ENCODE results near the gene SNED1. TPM values are rescaled to one million over a fixed set of nuclear protein-coding genes. Genes with fewer than 3 reads are reported as not detected.

SNED1 gene
- total and polyA plus RNA-seq, 9 of the 15 experiments (the other 6 are each of a cell fraction or from before 2014, with no cell fraction given): 0.03 to 0.07 (median 0.05) TPM; not detected in 5

DNA sequence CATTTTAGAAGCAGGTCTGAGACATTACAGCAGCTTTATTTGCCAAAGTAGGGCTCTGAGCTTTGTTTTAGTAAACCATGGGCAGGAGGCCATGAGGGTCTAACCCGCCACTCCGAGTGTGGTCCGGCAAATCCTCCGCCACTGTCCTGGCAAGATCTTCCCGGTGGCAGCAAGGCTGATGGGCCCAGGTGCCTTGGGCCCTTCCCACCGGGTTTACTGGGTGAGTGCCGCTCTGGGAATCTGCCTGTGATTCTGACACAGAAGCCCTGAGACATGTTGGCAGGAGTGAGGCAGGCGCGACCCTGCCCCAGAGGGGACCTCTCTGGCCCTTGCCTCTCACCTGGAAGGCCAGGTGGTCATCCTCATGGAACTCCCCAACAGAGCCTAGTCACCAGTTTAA lies 73.7 kb downstream of the SNED1 start (continued):
- TF ChIP-seq NFRKB (IDR thresholded peaks at IDR 0.05; ENCODE audit: low read depth) (no peak), ZNF212 (CRISPR knock-in tag; IDR thresholded peaks at IDR 0.05) (no peak)
- TF ChIP-seq, protein P1, sequence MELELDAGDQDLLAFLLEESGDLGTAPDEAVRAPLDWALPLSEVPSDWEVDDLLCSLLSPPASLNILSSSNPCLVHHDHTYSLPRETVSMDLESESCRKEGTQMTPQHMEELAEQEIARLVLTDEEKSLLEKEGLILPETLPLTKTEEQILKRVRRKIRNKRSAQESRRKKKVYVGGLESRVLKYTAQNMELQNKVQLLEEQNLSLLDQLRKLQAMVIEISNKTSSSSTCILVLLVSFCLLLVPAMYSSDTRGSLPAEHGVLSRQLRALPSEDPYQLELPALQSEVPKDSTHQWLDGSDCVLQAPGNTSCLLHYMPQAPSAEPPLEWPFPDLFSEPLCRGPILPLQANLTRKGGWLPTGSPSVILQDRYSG (tag; conservative IDR thresholded peaks at IDR 0.05; ENCODE audit: low read depth): no peak

DNA sequence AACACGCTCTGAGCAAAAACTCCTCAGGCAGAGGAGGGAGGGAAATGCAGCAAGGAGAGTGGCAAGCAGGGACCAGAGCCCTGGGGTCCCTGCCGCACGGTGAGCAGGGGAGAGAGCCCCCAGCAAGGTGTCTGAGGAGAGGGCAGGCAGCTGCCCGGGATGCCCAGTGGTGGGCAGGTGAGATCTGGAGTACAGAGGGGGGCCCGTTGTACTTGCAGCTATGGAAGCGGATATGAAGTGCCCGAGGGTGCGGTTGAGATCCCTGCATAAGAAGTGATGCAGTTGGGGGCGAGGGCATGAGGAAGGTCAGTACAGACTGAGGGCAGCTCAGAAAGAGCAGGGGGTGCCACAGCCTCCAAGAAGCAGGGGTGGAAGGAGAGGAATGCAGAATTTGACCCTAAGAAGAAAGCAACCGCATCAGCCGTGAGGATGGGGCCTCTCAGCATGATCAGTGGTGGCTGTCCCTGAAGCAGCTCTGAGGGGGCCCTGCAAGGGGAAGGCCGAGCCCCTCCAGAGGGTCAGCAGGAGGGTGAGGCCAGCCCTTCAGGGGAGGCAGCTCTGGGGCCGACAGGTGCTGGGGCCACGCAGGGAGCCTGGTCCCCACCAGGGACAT lies 74.2 kb downstream of the SNED1 start:
- ATAC-seq: no peak; the same call in 2 of the 3 replicates
- Histone ChIP-seq H3K4me1 (replicated peaks in 1 of 2; ENCODE audit: control insufficient read depth in 2 of 2, insufficient read depth in 2 of 2, low read length in 2 of 2) (peaks cover 0 to 20% of the 10 kb centered on the region in 2 experiments; a peak in 2 of 5 replicates), H3K27ac (ENCODE audit: extremely low read depth, low read depth, low read length) (no peak overlapping the region), H3K9me1 (ENCODE audit: control insufficient read depth, insufficient read depth, low read length) (no peaks in the 10 kb centered on the region), H4K20me1 (replicated peaks; ENCODE audit: control insufficient read depth, insufficient read depth, low read length) (0 out of 2 replicates have a peak, but pooled peaks cover 6% of the 10 kb centered on the region), H2AFZ (ENCODE audit: low read depth, low read length) (no peak overlapping the region), H3K27me3 (ENCODE audit: control insufficient read depth in 2 of 2, insufficient read depth in 2 of 2, low read length in 2 of 2) (peaks cover 10 to 46% of the 10 kb centered on the region in 2 experiments; a peak in 3 of 5 replicates), H3K9me3 (replicated peaks; ENCODE audit: control insufficient read depth, insufficient read depth, low read depth, low read length) (no peaks in the 10 kb centered on the region), H3K4me3 (no peak overlapping the region), H3K36me3 (ENCODE audit: control insufficient read depth, insufficient read depth, low read length) (no peaks in the 10 kb centered on the region), H3K4me2 (ENCODE audit: insufficient read depth, low read length) (no peak overlapping the region), H3K9ac (ENCODE audit: insufficient read depth in 1 of 2, low read depth in 2 of 2, low read length in 2 of 2) (no peak overlapping the region), H3K79me2 (ENCODE audit: control insufficient read depth, insufficient read depth, low read length) (no peaks in the 10 kb centered on the region)
- 14% methylated on average over 12 of the region's 14 CpGs for WGBS (ENCODE audit: insufficient coverage, low coverage, missing lambda C conversion rate)
- ChIA-PET POLR2A (interaction anchor here (0.5 to 0.6 kb wide), 2 partner anchors 25 to 1302 kb away, joined by 3 read pairs; no protein-coding TSS in a partner anchor), CTCF (ENCODE audit: low intra/inter-chr PET ratio) (no interaction called here)
- intact Hi-C loops (cut with micrococcal nuclease) (loop anchor here (10.0 kb wide), 1 partner anchor 158 kb away; no protein-coding TSS in a partner anchor), in situ Hi-C loops (cut with MboI) (no loop called here)
- BruUV-seq (replicated peaks): no TSS peak
- no peak for FAIRE-seq
- no peak for DNase-seq (ENCODE audit: extremely low read depth in 1 of 4, low spot score in 3 of 4)
- no peak for TF ChIP-seq ADNP (tag; IDR thresholded peaks at IDR 0.05)
- no peak for TF ChIP-seq ZNF41 (CRISPR knock-in tag; conservative IDR thresholded peaks at IDR 0.05)
- no peak for TF ChIP-seq FOXM1 (IDR thresholded peaks at IDR 0.05; ENCODE audit: low read depth)
- no peak for TF ChIP-seq FOXM1 (CRISPR knock-in tag; IDR thresholded peaks at IDR 0.05; ENCODE audit: low read depth)
- no peak for TF ChIP-seq GABPB1 (CRISPR knock-in tag; IDR thresholded peaks at IDR 0.05)
- no peak for TF ChIP-seq ZNF175 (CRISPR knock-in tag; IDR thresholded peaks at IDR 0.05; ENCODE audit: low read depth)
- no peak for TF ChIP-seq ZNF444 (CRISPR knock-in tag; IDR thresholded peaks at IDR 0.05)
- TF ChIP-seq, protein P2, sequence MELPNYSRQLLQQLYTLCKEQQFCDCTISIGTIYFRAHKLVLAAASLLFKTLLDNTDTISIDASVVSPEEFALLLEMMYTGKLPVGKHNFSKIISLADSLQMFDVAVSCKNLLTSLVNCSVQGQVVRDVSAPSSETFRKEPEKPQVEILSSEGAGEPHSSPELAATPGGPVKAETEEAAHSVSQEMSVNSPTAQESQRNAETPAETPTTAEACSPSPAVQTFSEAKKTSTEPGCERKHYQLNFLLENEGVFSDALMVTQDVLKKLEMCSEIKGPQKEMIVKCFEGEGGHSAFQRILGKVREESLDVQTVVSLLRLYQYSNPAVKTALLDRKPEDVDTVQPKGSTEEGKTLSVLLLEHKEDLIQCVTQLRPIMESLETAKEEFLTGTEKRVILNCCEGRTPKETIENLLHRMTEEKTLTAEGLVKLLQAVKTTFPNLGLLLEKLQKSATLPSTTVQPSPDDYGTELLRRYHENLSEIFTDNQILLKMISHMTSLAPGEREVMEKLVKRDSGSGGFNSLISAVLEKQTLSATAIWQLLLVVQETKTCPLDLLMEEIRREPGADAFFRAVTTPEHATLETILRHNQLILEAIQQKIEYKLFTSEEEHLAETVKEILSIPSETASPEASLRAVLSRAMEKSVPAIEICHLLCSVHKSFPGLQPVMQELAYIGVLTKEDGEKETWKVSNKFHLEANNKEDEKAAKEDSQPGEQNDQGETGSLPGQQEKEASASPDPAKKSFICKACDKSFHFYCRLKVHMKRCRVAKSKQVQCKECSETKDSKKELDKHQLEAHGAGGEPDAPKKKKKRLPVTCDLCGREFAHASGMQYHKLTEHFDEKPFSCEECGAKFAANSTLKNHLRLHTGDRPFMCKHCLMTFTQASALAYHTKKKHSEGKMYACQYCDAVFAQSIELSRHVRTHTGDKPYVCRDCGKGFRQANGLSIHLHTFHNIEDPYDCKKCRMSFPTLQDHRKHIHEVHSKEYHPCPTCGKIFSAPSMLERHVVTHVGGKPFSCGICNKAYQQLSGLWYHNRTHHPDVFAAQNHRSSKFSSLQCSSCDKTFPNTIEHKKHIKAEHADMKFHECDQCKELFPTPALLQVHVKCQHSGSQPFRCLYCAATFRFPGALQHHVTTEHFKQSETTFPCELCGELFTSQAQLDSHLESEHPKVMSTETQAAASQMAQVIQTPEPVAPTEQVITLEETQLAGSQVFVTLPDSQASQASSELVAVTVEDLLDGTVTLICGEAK (IDR thresholded peaks at IDR 0.05): no peak
- TF ChIP-seq, protein P2 (CRISPR knock-in tag; IDR thresholded peaks at IDR 0.05): no peak
